A549 (cell line): ENCODE results near the gene WDR18.

Experiments used
- CTCF ChIP-seq: fragments of >200 bp; sonication (Bioruptor Twin); formaldehyde crosslinking; IDR thresholded peaks from 3 replicates; pipeline ENCODE4 v1.5.1; 2016
- E2F6 ChIP-seq: IDR thresholded peaks from 2 replicates; pipeline ENCODE4 v1.6.1; 2012; ENCODE audit warnings: low read depth, borderline replicate concordance
- EP300 ChIP-seq, 2 experiments: fragments of >200 bp; sonication (Bioruptor Twin); formaldehyde crosslinking; IDR thresholded peaks; 2 replicates in 1 of 2; 3 replicates in 1 of 2; pipeline ENCODE4 v1.6.1; 2016 to 2017
- KDM1A ChIP-seq: fragments of 200-600 bp; sonication (generic); IDR thresholded peaks from 2 replicates; pipeline ENCODE4 v1.6.1; 2016; ENCODE audit warnings: low read depth, mild to moderate bottlenecking
- MAX ChIP-seq: IDR thresholded peaks from 2 replicates; pipeline ENCODE4 v1.6.1; 2012
- MAZ ChIP-seq: fragments of 150-350 bp; IDR thresholded peaks from 2 replicates; pipeline ENCODE4 v1.6.1; 2014; ENCODE audit warnings: antibody characterized with exemption, low read depth, low read length, borderline replicate concordance
- MYC ChIP-seq: IDR thresholded peaks from 2 replicates; pipeline ENCODE4 v1.6.1; 2012; ENCODE audit warnings: mild to moderate bottlenecking, inconsistent platforms, low read length, improper control_type of control experiment, borderline replicate concordance
- POLR2A ChIP-seq: IDR thresholded peaks from 2 replicates; pipeline ENCODE4 v1.6.1; 2012; ENCODE audit warnings: mild to moderate bottlenecking, low read length
- RAD21 ChIP-seq, 2 experiments: fragments of >200 bp in 1 of 2; sonication (Bioruptor Twin) in 1 of 2; formaldehyde crosslinking in 1 of 2; IDR thresholded peaks in 1 of 2; conservative IDR thresholded peaks in 1 of 2; 2 replicates in 1 of 2; 3 replicates in 1 of 2; pipeline ENCODE4 v1.6.1; 2012 to 2018; ENCODE audit warnings: inconsistent platforms in 1 of 2
- RCOR1 ChIP-seq: fragments of 150-350 bp; IDR thresholded peaks from 2 replicates; pipeline ENCODE4 v1.6.1; 2014; ENCODE audit warnings: antibody characterized with exemption, low read length, low read depth
- REST ChIP-seq: fragments of 200-600 bp; sonication (generic); IDR thresholded peaks from 2 replicates; pipeline ENCODE4 v1.6.1; 2016; ENCODE audit warnings: antibody characterized with exemption, mild to moderate bottlenecking, moderate library complexity
- SREBF2 ChIP-seq: fragments of 450-650 bp; IDR thresholded peaks from 2 replicates; pipeline ENCODE4 v1.6.1; 2014; ENCODE audit warnings: mild to moderate bottlenecking, moderate library complexity

GRCh38 chr19:1035998-1036621 lies 52.0 kb downstream of the WDR18 start:
- TF ChIP-seq CTCF = no peak
- TF ChIP-seq EP300 (IDR thresholded peaks at IDR 0.05) = no peak
- no peak for TF ChIP-seq RAD21 (conservative IDR thresholded peaks at IDR 0.05 in 1 of 2, IDR thresholded peaks at IDR 0.05 in 1 of 2)
- no peak for TF ChIP-seq E2F6
- no peak for TF ChIP-seq SREBF2
- no peak for TF ChIP-seq POLR2A
- TF ChIP-seq RCOR1 = no peak
- no peak for TF ChIP-seq KDM1A
- no peak for TF ChIP-seq MAZ
- no peak for TF ChIP-seq MYC
- no peak for TF ChIP-seq REST
- TF ChIP-seq MAX = no peak
